SK-N-SH (cell line): ENCODE measurements around the gene TNFAIP2. TPM values are rescaled to one million over a fixed set of nuclear protein-coding genes. Genes with fewer than 3 reads are reported as not detected.
A peak's percentile ranks its signal among the peaks of the same experiment; 100 is the strongest.

Experiments used
- CTCF ChIA-PET: fragments of 300-600, 350-600 bp; formaldehyde crosslinking; extraction: SDS; loops from one replicate; lab custom pipeline; 2021; lab: Yijun Ruan, JAX
- POLR2A ChIA-PET: fragments of 350-600 bp; sonication (Branson Sonifier 250); formaldehyde crosslinking; extraction: SDS; loops from one replicate; lab custom pipeline; 2020; ENCODE audit warnings: antibody characterized with exemption, inconsistent platforms; lab: Yijun Ruan, JAX
- DNase-seq: peaks from one replicate; pipeline ENCODE4 v3.0.0; 2012
- H2AFZ ChIP-seq: fragments of 200-600 bp; sonication (generic); 2 replicates; pipeline ENCODE4 v1.8.1; 2016; ENCODE audit warnings: antibody characterized with exemption, mild to moderate bottlenecking, low read depth
- H3F3A ChIP-seq: fragments of 200-600 bp; sonication (generic); replicated peaks from 2 replicates; pipeline ENCODE3; 2016; ENCODE audit warnings: antibody characterized with exemption, mild to moderate bottlenecking; ENCODE audit not compliant: insufficient read depth
- H3K27ac ChIP-seq, 2 experiments: fragments of 200-500 bp in 1 of 2; fragments of 200-600 bp in 1 of 2; sonication (Bioruptor generic) in 1 of 2; sonication (generic), shearing (Covaris generic) in 1 of 2; 2 replicates each; pipeline versions ENCODE4 v1.5.1 to v1.6.1; 2014 to 2016; ENCODE audit warnings: low read depth in 2 of 2, inconsistent platforms in 1 of 2, low read length in 1 of 2, mild to moderate bottlenecking in 1 of 2, mixed read lengths in 1 of 2
- H3K27me3 ChIP-seq: fragments of 200-600 bp; sonication (generic), shearing (Covaris generic); 2 replicates; pipeline ENCODE4 v1.6.1; 2016; ENCODE audit warnings: mixed run types; ENCODE audit not compliant: insufficient read depth
- H3K36me3 ChIP-seq, 2 experiments: fragments of 200-500 bp in 1 of 2; fragments of 200-600 bp in 1 of 2; sonication (Bioruptor generic) in 1 of 2; sonication (generic) in 1 of 2; replicated peaks in 1 of 2; 2 replicates each; pipeline versions ENCODE3 to v1.5.1; 2014 to 2016; ENCODE audit warnings: low read length in 1 of 2, mild to moderate bottlenecking in 1 of 2; ENCODE audit not compliant: insufficient read depth in 2 of 2, control insufficient read depth in 1 of 2
- H3K4me1 ChIP-seq, 2 experiments: fragments of 200-500 bp in 1 of 2; fragments of 200-600 bp in 1 of 2; sonication (Bioruptor generic) in 1 of 2; sonication (generic), shearing (Covaris generic) in 1 of 2; 2 replicates each; pipeline versions ENCODE4 v1.5.1 to v1.6.1; 2014 to 2016; ENCODE audit warnings: low read depth in 1 of 2, low read length in 1 of 2, mixed run types in 1 of 2; ENCODE audit not compliant: insufficient read depth in 2 of 2, control insufficient read depth in 1 of 2
- H3K4me2 ChIP-seq: fragments of 200-600 bp; sonication (generic), shearing (Covaris generic); 2 replicates; pipeline ENCODE4 v1.6.1; 2017; ENCODE audit warnings: mixed run types
- H3K4me3 ChIP-seq, 2 experiments: fragments of 200-500 bp in 1 of 2; fragments of 200-600 bp in 1 of 2; sonication (Bioruptor generic) in 1 of 2; sonication (generic), shearing (Covaris generic) in 1 of 2; 2 replicates each; pipeline versions ENCODE4 v1.5.1 to v1.8.1; 2014 to 2016; ENCODE audit warnings: low read depth in 2 of 2, inconsistent platforms in 1 of 2, low read length in 1 of 2, mild to moderate bottlenecking in 1 of 2, mixed read lengths in 1 of 2, moderate library complexity in 1 of 2
- H3K79me2 ChIP-seq: fragments of 200-600 bp; sonication (generic); 2 replicates; pipeline ENCODE4 v1.8.1; 2017; ENCODE audit warnings: mild to moderate bottlenecking; ENCODE audit not compliant: insufficient read depth
- H3K9ac ChIP-seq: fragments of 200-600 bp; sonication (generic); 2 replicates; pipeline ENCODE4 v1.6.1; 2017; ENCODE audit warnings: mixed run types
- H3K9me2 ChIP-seq: fragments of 200-600 bp; sonication (generic); 2 replicates; pipeline ENCODE4 v1.6.1; 2017; ENCODE audit warnings: mixed run types
- H3K9me3 ChIP-seq: fragments of 200-600 bp; sonication (generic); 2 replicates; pipeline ENCODE4 v1.6.1; 2017; ENCODE audit warnings: mixed run types, mild to moderate bottlenecking, moderate library complexity
- H4K20me1 ChIP-seq: fragments of 200-600 bp; sonication (generic); 2 replicates; pipeline ENCODE4 v1.6.1; 2017; ENCODE audit warnings: mild to moderate bottlenecking, mixed run types; ENCODE audit not compliant: insufficient read depth
- CHD2 ChIP-seq: fragments of 150-350 bp; IDR thresholded peaks from 2 replicates; pipeline ENCODE4 v1.6.1; 2018; ENCODE audit warnings: low read length; ENCODE audit not compliant: partially characterized antibody
- EP300 ChIP-seq, 2 experiments: IDR thresholded peaks; 2 replicates each; pipeline versions ENCODE4 v1.4.0 to v1.6.1; 2012; ENCODE audit warnings: borderline replicate concordance in 1 of 2, low read depth in 1 of 2, low read length in 1 of 2
- FOSL2 ChIP-seq: IDR thresholded peaks from 2 replicates; pipeline ENCODE4 v1.4.0; 2012; ENCODE audit warnings: low read depth, mild to moderate bottlenecking, moderate library complexity, borderline replicate concordance
- FOXM1 ChIP-seq: IDR thresholded peaks from 2 replicates; pipeline ENCODE4 v1.4.0; 2012; ENCODE audit warnings: low read depth, mild to moderate bottlenecking
- GABPA ChIP-seq: IDR thresholded peaks from 2 replicates; pipeline ENCODE4 v1.4.0; 2012; ENCODE audit warnings: low read depth, mild to moderate bottlenecking
- GATA2 ChIP-seq: sonication (generic); formaldehyde crosslinking; IDR thresholded peaks from 2 replicates; pipeline ENCODE4 v1.5.0; 2020; ENCODE audit warnings: mild to moderate bottlenecking, missing genetic modification reagents
- IRF3 ChIP-seq: fragments of 150-350 bp; IDR thresholded peaks from 2 replicates; pipeline ENCODE4 v1.6.1; 2016; ENCODE audit warnings: mild to moderate bottlenecking, low read depth, low read length
- NFIC ChIP-seq: IDR thresholded peaks from 2 replicates; pipeline ENCODE4 v1.4.0; 2012; ENCODE audit warnings: borderline replicate concordance
- PBX3 ChIP-seq: IDR thresholded peaks from 2 replicates; pipeline ENCODE4; 2012
- RCOR1 ChIP-seq: fragments of 150-350 bp; IDR thresholded peaks from 2 replicates; pipeline ENCODE4 v1.6.1; 2017; ENCODE audit warnings: antibody characterized with exemption, low read length
- RFX5 ChIP-seq: IDR thresholded peaks from 2 replicates; pipeline ENCODE4 v1.6.1; 2012; ENCODE audit warnings: mild to moderate bottlenecking, improper control_type of control experiment, low read length
- RXRA ChIP-seq: IDR thresholded peaks from 2 replicates; pipeline ENCODE4 v1.4.0; 2012; ENCODE audit warnings: low read depth, mild to moderate bottlenecking, borderline replicate concordance
- SMC3 ChIP-seq: IDR thresholded peaks from 2 replicates; pipeline ENCODE4 v1.6.1; 2012; ENCODE audit warnings: low read depth, low read length, improper control_type of control experiment
- TAF1 ChIP-seq: IDR thresholded peaks from 2 replicates; pipeline ENCODE4 v1.6.1; 2012; ENCODE audit warnings: low read depth, mild to moderate bottlenecking, low read length, moderate library complexity, borderline replicate concordance
- TCF12 ChIP-seq: IDR thresholded peaks from 2 replicates; pipeline ENCODE4 v1.4.0; 2012
- USF1 ChIP-seq: IDR thresholded peaks from 2 replicates; pipeline ENCODE4 v1.4.0; 2012; ENCODE audit warnings: low read depth, borderline replicate concordance
- ZBTB33 ChIP-seq: IDR thresholded peaks from 2 replicates; pipeline ENCODE4 v1.4.0; 2012; ENCODE audit warnings: low read depth, borderline replicate concordance
- WGBS: methylation state at CpG from one replicate; pipeline ENCODE4 v1.1.6; 2017; ENCODE audit warnings: low lambda C conversion rate; 5-methylcytosine and 5-hydroxymethylcytosine counted together
- polyA plus RNA-seq, 3 experiments: library from polyadenylated mRNA; depleted of rRNA; stranded (reverse); fragments of >200 nt; gene quantifications; 2 replicates each; pipeline ENCODE4 v1.2.3, GENCODE V29; 2012

The TNFAIP2 gene
- polyA plus RNA-seq, 1 of the 3 experiments (the other 2 are of a cell fraction), result 16.0 TPM

GRCh38 chr14:103127861-103128598 is 4.8 kb downstream of the TNFAIP2 start:
- Histone ChIP-seq H2AFZ (no peak overlapping the region), H3K9me2 (no peaks in the 10 kb centered on the region), H3K36me3 (no peaks in the 10 kb centered on the region), H3K4me1 (peaks cover 32 to 50% of the 10 kb centered on the region in 2 experiments; a peak in 3 of 4 replicates), H3K9me3 (no peaks in the 10 kb centered on the region), H3K9ac (no peak overlapping the region), H3K27ac (peak overlapping the region in 1 of 2 experiments; percentile 22; a peak in 1 of 4 replicates), H3K27me3 (no peaks in the 10 kb centered on the region), H3K79me2 (no peaks in the 10 kb centered on the region)
- WGBS, result 90% methylated on average over 11 of the region's 16 CpGs
- POLR2A ChIA-PET, result no interaction called here
- TF ChIP-seq RFX5, result no peak
- no peak for TF ChIP-seq EP300 (IDR thresholded peaks at IDR 0.05; ENCODE audit: borderline replicate concordance in 1 of 2, low read depth in 1 of 2, low read length in 1 of 2)
- TF ChIP-seq CHD2, result no peak
- TF ChIP-seq PBX3, result no peak
- no peak for TF ChIP-seq ZBTB33
- no peak for TF ChIP-seq FOSL2
- TF ChIP-seq GABPA, result no peak
- TF ChIP-seq GATA2, result no peak
- TF ChIP-seq SMC3, result no peak
- TF ChIP-seq TAF1, result no peak
- TF ChIP-seq, all 33 proteins: peak for 0
- CTCF ChIA-PET, result interaction anchor here (0.6 to 8.9 kb wide), 14 partner anchors 8 to 164 kb away, joined by 3 to 132 read pairs (median 4); no protein-coding TSS in a partner anchor
- DNase-seq, result peak; percentile 30
- Histone ChIP-seq H3K4me3 (no peak overlapping the region), H3K4me2 (peak overlapping the region; percentile 78), H4K20me1 (no peaks in the 10 kb centered on the region), H3F3A (peaks cover 7% of the 10 kb centered on the region)

GRCh38 chr14:103128631-103129300 is 5.5 kb downstream of the TNFAIP2 start:
- Histone ChIP-seq H3K4me2 (peak overlapping the region; percentile 78), H3K9ac (no peak overlapping the region), H3K4me3 (no peak overlapping the region), H3K4me1 (peaks cover 32 to 51% of the 10 kb centered on the region in 2 experiments; a peak in 3 of 4 replicates), H3K36me3 (no peaks in the 10 kb centered on the region), H3F3A (peaks cover 7% of the 10 kb centered on the region), H3K27me3 (no peaks in the 10 kb centered on the region), H4K20me1 (no peaks in the 10 kb centered on the region), H3K27ac (peak overlapping the region in 1 of 2 experiments; percentile 22; a peak in 1 of 4 replicates), H3K79me2 (no peaks in the 10 kb centered on the region), H3K9me2 (no peaks in the 10 kb centered on the region), H2AFZ (no peak overlapping the region), H3K9me3 (no peaks in the 10 kb centered on the region)
- peak; percentile 54 for DNase-seq
- ChIA-PET POLR2A (no interaction called here), CTCF (interaction anchor here (1.2 to 8.9 kb wide), 6 partner anchors 7 to 163 kb away, joined by 3 to 132 read pairs (median 18); no protein-coding TSS in a partner anchor)
- WGBS, result 26% methylated on average over 13 of the region's 13 CpGs
- TF ChIP-seq IRF3, result no peak
- TF ChIP-seq USF1, result no peak
- TF ChIP-seq TCF12, result peak; percentile 64
- peak; percentile 87; the same call in 1 of the 2 replicates for TF ChIP-seq RXRA
- no peak for TF ChIP-seq SMC3
- TF ChIP-seq NFIC, result peak; percentile 49
- peak; percentile 55 for TF ChIP-seq PBX3
- no peak for TF ChIP-seq FOXM1
- TF ChIP-seq RCOR1, result no peak
- TF ChIP-seq EP300 (IDR thresholded peaks at IDR 0.05; ENCODE audit: borderline replicate concordance in 1 of 2, low read depth in 1 of 2, low read length in 1 of 2), result peak in 1 of 2 experiments; percentile 64; a peak in 1 of 4 replicates
